Activated B cell treated with CpG ODN at 0.5 μM for 24 hours (primary cell): ENCODE results near the gene HLA-E. TPM values are rescaled to one million over a fixed set of nuclear protein-coding genes. Genes with fewer than 3 reads are reported as not detected.
"Not testable (repeated sequence)": the region's sequence is repeated elsewhere in the genome, so short reads cannot be mapped to it uniquely, and the experiment has no call there.

Experiments used
- ATAC-seq: fragments of 200-7000 bp; cut with Tn5 transposase; one replicate; pipeline ENCODE4 v1.10.0; 2021; ENCODE audit warnings: low read depth, mild to moderate bottlenecking, moderate library complexity
- CTCF ChIA-PET: fragments of 350-600 bp; sonication (Branson Sonifier 250); formaldehyde crosslinking; loops from one replicate; lab custom pipeline; 2021; ENCODE audit warnings: antibody characterized with exemption; lab: Charles Lee
- POLR2A ChIA-PET: fragments of 350-600 bp; sonication (Branson Sonifier 250); formaldehyde crosslinking; loops from one replicate; lab custom pipeline; 2021; ENCODE audit warnings: antibody characterized with exemption; lab: Charles Lee
- DNase-seq: peaks from one replicate; pipeline ENCODE4 v3.0.0; 2022
- H3K27ac Mint-ChIP-seq: one replicate; pipeline ENCODE4 v1.8.0; 2020; ENCODE audit warnings: mixed read lengths
- H3K27me3 Mint-ChIP-seq: one replicate; pipeline ENCODE4 v1.8.0; 2021; ENCODE audit warnings: mixed read lengths
- H3K36me3 Mint-ChIP-seq: one replicate; pipeline ENCODE4 v1.8.0; 2021; ENCODE audit warnings: low read depth, mixed read lengths
- H3K4me1 Mint-ChIP-seq: one replicate; pipeline ENCODE4 v1.8.0; 2021; ENCODE audit warnings: mixed read lengths
- H3K4me3 Mint-ChIP-seq: one replicate; pipeline ENCODE4 v1.8.0; 2020; ENCODE audit warnings: mild to moderate bottlenecking, mixed read lengths
- H3K9me3 Mint-ChIP-seq: one replicate; pipeline ENCODE4 v1.8.0; 2020; ENCODE audit warnings: mixed read lengths
- intact Hi-C: fragments of 100-400 bp; cut with micrococcal nuclease; formaldehyde crosslinking; loops from one replicate; pipeline ENCODE4 v1.15.1; 2024
- total RNA-seq: library from RNA; stranded (reverse); gene quantifications from 2 replicates; pipeline ENCODE4 v1.2.3, GENCODE V29; 2022
- TF ChIP-seq, protein P1 (sequence below): fragments of 200-600 bp; IDR thresholded peaks from one replicate; pipeline ENCODE4 v1.8.0; 2022; ENCODE audit warnings: antibody characterized with exemption, mild to moderate bottlenecking

Gene HLA-E
- total RNA-seq, 1 donor from 2014 or later = 737 TPM

DNA sequence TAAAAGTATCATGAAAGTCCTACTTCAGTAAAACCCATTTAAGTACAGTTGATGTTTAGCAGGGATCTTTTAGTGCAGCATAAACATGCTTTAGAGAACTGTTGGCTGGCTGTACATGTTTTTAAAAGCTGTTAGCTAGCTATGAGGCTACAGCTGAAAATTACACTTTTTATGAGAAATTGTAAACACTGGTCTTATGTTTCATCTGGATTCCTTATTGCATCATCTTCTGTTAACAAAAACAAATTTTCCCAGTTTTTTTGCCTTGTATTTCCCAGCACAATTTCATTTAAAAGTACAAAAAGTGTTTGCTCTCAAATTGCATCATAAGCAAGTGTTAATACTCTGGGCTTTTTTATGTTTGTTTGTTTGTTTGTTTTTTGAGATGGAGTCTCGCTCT, 18.3 kb upstream of the HLA-E start:
- ATAC-seq = no peak
- POLR2A ChIA-PET = no interaction called here
- Mint-ChIP-seq H3K27me3 (peaks cover 58% of the 10 kb centered on the region), H3K36me3 (no peaks in the 10 kb centered on the region), H3K27ac (no peak overlapping the region), H3K9me3 (no peaks in the 10 kb centered on the region), H3K4me3 (no peak overlapping the region), H3K4me1 (peaks cover 9% of the 10 kb centered on the region)
- no peak for DNase-seq
- CTCF ChIA-PET = interaction anchor here (1.1 kb wide), 2 partner anchors 18 to 74 kb away, joined by 3 read pairs; no protein-coding TSS in a partner anchor
- TF ChIP-seq, protein P1, sequence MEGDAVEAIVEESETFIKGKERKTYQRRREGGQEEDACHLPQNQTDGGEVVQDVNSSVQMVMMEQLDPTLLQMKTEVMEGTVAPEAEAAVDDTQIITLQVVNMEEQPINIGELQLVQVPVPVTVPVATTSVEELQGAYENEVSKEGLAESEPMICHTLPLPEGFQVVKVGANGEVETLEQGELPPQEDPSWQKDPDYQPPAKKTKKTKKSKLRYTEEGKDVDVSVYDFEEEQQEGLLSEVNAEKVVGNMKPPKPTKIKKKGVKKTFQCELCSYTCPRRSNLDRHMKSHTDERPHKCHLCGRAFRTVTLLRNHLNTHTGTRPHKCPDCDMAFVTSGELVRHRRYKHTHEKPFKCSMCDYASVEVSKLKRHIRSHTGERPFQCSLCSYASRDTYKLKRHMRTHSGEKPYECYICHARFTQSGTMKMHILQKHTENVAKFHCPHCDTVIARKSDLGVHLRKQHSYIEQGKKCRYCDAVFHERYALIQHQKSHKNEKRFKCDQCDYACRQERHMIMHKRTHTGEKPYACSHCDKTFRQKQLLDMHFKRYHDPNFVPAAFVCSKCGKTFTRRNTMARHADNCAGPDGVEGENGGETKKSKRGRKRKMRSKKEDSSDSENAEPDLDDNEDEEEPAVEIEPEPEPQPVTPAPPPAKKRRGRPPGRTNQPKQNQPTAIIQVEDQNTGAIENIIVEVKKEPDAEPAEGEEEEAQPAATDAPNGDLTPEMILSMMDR = no peak
- intact Hi-C loops = no loop called here

DNA sequence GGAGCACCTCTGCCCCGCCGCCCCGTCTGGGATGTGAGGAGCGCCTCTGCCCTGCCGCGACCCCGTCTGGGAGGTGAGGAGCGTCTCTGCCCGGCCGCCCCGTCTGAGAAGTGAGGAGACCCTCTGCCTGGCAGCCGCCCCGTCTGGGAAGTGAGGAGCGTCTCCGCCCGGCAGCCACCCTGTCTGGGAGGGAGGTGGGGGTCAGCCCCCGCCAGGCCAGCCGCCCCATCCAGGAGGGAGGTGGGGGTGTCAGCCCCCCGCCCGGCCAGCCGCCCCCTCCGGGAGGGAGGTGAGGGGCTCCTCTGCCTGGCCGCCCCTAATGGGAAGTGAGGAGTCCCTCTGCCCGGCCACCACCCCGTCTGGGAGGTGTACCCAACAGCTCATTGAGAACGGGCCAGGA, 14.2 kb upstream of the HLA-E start:
- DNase-seq, H3K4me3 Mint-ChIP-seq, H3K9me3 Mint-ChIP-seq, H3K4me1 Mint-ChIP-seq, ATAC-seq, H3K27ac Mint-ChIP-seq, intact Hi-C loops, CTCF ChIA-PET, POLR2A ChIA-PET, H3K36me3 Mint-ChIP-seq: not testable (repeated sequence)
- H3K27me3 Mint-ChIP-seq = peaks cover 54% of the 10 kb centered on the region

DNA sequence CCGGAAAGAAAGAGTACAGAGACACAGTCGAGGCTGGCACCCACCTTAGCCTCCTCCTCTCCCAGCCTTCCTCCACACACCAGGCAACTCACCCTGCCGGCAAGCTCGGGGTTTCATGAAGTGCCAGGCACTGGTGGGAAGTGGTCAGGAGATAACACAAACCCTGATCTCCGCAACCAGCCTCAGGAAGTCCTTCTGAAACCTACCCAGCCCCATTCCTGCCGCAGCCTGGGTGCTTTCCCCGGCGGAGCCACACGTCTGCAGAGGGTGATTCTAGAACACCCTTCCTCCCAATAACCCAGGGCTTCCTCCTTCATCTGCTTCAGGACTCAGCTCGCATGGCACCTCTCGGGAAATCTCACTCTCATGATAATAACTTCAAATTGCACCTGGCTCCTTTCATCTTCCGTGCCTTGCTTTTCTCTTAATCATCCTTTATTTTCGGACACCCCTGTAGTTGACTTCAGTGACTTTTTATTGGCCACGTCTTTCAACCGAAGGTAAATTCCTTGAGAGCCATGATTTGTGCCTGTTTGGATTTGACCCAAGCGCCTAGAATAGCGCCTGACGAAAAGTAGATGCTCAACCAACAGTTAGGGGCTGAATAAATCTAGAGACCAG, 8.7 kb upstream of the HLA-E start:
- DNase-seq (no peak), ATAC-seq (no peak)
- CTCF ChIA-PET = interaction anchor here (1.0 to 9.8 kb wide), 5 partner anchors 27 to 241 kb away, joined by 3 to 411 read pairs (median 10); no protein-coding TSS in a partner anchor
- Mint-ChIP-seq H3K9me3 (no peaks in the 10 kb centered on the region), H3K36me3 (no peaks in the 10 kb centered on the region), H3K4me1 (peaks cover 20% of the 10 kb centered on the region), H3K27me3 (peaks cover 40% of the 10 kb centered on the region), H3K27ac (no peak overlapping the region), H3K4me3 (no peak overlapping the region)
- POLR2A ChIA-PET = interaction anchor here (1.1 to 10.0 kb wide), 4 partner anchors 27 to 67 kb away, joined by 3 to 97 read pairs (median 6); no protein-coding TSS in a partner anchor
- TF ChIP-seq, protein P1 = no peak
- intact Hi-C loops = loop anchor here (1.0 kb wide), 1 partner anchor 27 kb away; no protein-coding TSS in a partner anchor

DNA sequence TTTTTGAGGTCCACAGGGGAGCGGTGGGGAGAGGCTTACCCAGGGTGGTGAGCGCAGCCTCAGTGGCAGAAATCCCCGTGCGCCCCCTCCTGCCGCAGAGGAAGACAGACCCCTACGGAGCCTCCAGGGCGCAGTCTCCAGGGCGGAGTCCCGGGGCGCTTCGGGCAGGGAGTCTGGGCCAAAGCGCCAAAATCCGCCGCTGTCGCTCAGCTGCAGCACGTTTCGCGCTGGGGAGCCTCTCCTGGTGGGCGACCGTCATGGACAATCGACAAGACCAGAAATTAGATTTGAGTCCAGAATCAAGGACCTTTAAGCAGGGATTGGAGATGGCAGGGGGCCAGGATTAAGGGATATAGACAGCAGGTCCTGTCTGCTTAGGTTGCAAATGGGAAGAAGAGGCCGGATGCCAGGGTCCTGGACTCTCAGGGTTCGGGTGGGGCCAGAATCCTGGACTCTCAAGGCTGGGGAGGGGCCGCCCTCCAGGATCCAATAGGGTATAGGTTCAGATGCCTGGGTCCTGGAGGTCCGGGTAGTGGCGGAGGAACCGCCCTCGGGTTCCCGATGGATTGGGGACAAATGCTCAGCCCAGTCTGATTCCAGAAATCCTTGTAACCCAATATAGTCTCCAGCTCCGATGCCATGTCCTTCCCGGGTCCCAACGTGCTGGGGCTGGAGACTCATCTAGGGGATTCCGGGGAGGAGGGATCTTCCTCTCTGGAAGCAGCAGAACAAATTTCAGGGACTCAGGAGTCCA, 7.9 kb upstream of the HLA-E start:
- TF ChIP-seq, protein P1 = no peak
- Mint-ChIP-seq H3K4me1 (peaks cover 20% of the 10 kb centered on the region), H3K9me3 (no peaks in the 10 kb centered on the region), H3K4me3 (no peak overlapping the region), H3K27ac (no peak overlapping the region), H3K36me3 (no peaks in the 10 kb centered on the region), H3K27me3 (peaks cover 38% of the 10 kb centered on the region)
- DNase-seq (peak; percentile 26), ATAC-seq (no peak)
- CTCF ChIA-PET = interaction anchor here (0.6 to 9.8 kb wide), 32 partner anchors 11 to 598 kb away, joined by 3 to 411 read pairs (median 4); partner anchors contain the start of genes ABCF1, DHX16, IER3 and PRR3
- intact Hi-C loops = loop anchor here (1.0 kb wide), 1 partner anchor 28 kb away; no protein-coding TSS in a partner anchor
- POLR2A ChIA-PET = interaction anchor here (0.6 to 10.0 kb wide), 14 partner anchors 28 to 240 kb away, joined by 3 to 97 read pairs (median 4); partner anchors contain the start of genes ABCF1, DHX16 and PRR3

DNA sequence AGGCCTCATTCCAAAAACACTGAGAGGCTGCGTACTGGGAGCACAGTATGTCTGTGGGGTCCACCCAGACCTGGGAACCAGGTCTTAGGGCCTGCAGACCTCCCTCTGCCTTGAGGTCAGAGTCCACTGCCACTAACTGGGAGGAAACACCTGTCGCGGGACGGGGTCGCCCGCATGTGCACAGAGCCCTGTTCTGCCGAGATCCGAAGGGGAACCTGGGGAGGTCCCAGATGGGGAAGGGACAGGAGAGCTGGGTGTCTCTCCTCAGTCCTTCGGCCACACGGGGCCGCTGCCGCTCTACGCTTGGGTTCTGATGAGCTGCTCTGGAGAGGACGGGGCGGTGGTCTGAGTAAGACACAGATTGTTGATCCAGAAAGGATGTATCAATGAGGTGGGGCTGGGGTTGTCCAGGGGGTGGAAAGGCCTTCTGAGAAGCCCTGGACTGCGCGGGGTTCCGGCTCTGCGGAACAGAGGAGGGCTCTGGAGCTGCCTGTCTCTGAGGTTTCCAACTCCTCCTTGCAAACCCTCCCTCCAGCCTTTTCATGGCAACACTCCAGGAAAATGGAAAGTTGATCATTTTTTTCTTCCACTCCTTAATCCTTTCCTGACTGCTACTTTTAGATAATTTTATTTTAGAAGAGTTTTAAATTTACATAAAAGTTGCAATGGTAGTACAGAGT, 7.2 kb upstream of the HLA-E start:
- Mint-ChIP-seq H3K4me1 (peaks cover 22% of the 10 kb centered on the region), H3K27me3 (peaks cover 38% of the 10 kb centered on the region)
- not testable (repeated sequence) for H3K36me3 Mint-ChIP-seq, H3K4me3 Mint-ChIP-seq, H3K9me3 Mint-ChIP-seq, H3K27ac Mint-ChIP-seq
- intact Hi-C loops = loop anchor here (1.0 to 2.0 kb wide), 5 partner anchors 29 to 395 kb away; partner anchors contain the start of gene DHX16
- ATAC-seq = peak; percentile 99
- POLR2A ChIA-PET = interaction anchor here (0.6 to 10.0 kb wide), 14 partner anchors 46 to 239 kb away, joined by 3 to 97 read pairs (median 4); partner anchors contain the start of genes ABCF1, DHX16, MDC1 and PRR3
- peak; percentile 78 for DNase-seq
- CTCF ChIA-PET = interaction anchor here (0.6 to 9.8 kb wide), 32 partner anchors 11 to 598 kb away, joined by 3 to 411 read pairs (median 4); partner anchors contain the start of genes ABCF1, DHX16, IER3 and PRR3
